ENCODE results near the gene MAP3K9. TPM values are rescaled to one million over a fixed set of nuclear protein-coding genes. Genes with fewer than 3 reads are reported as not detected.

Gene MAP3K9
- total RNA-seq, 1 experiment from 2014 or later: 12.1 TPM

DNA sequence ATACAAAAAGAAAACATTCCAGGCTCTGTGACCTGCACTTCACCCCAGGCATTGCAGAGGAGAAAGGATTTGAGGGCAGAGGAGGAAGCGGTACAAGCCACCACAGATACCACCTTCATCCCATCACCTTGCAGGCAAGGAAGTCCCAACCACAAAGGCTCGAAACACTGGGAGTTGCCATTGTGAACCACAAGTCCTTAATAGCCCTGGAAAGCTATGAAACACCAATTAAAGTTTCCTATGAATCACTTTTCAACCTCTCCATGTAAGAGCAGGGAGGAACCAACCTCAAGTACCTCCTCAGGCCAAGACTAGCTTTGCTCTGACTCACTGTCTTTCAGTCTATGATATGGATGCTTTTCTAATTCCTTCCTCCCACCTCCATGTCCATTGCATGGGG lies 27.0 kb downstream of the MAP3K9 start:
- H3K4me1 ChIP-seq (ENCODE audit: control insufficient read depth, insufficient read depth, low read length): no peaks in the 10 kb centered on the region
- intact Hi-C loops (cut with micrococcal nuclease; ENCODE audit: unreplicated experiment): no loop called here
- H3K36me3 ChIP-seq (ENCODE audit: control insufficient read depth, insufficient read depth, low read length): no peaks in the 10 kb centered on the region
- ATAC-seq (no peak; the same call in 1 of the 2 replicates), DNase-seq (ENCODE audit: low read depth, low spot score) (no peak)
- CTCF ChIA-PET: no interaction called here
- TF ChIP-seq POLR2AphosphoS5 (IDR thresholded peaks at IDR 0.05; ENCODE audit: low read depth, low read length) (no peak), TCF7L2 (IDR thresholded peaks at IDR 0.05; ENCODE audit: low read depth, low read length) (no peak), REST (IDR thresholded peaks at IDR 0.05; ENCODE audit: insufficient read depth in 1 of 2, low read depth in 2 of 2, low read length in 1 of 2) (no peak), CTCF (IDR thresholded peaks at IDR 0.05) (no peak), SIN3A (IDR thresholded peaks at IDR 0.05; ENCODE audit: borderline replicate concordance, insufficient read depth, low read depth, low read length) (no peak)
- no peaks in the 10 kb centered on the region for H3K27me3 ChIP-seq (ENCODE audit: control insufficient read depth, insufficient read depth, low read length)
- no peak overlapping the region for H3K27ac ChIP-seq (ENCODE audit: low read length)
- POLR2A ChIA-PET: no interaction called here
- no peak overlapping the region for H3K4me3 ChIP-seq (ENCODE audit: low read depth in 2 of 2, low read length in 2 of 2)
- no TSS peak for BruUV-seq (replicated peaks)
- in situ Hi-C loops (cut with HindIII; ENCODE audit: low pct_unique_long_range_greater_than_20kb, low sequenced_read_pairs): no loop called here
- H3K9me3 ChIP-seq (ENCODE audit: control insufficient read depth, insufficient read depth, low read depth, low read length): no peaks in the 10 kb centered on the region

DNA sequence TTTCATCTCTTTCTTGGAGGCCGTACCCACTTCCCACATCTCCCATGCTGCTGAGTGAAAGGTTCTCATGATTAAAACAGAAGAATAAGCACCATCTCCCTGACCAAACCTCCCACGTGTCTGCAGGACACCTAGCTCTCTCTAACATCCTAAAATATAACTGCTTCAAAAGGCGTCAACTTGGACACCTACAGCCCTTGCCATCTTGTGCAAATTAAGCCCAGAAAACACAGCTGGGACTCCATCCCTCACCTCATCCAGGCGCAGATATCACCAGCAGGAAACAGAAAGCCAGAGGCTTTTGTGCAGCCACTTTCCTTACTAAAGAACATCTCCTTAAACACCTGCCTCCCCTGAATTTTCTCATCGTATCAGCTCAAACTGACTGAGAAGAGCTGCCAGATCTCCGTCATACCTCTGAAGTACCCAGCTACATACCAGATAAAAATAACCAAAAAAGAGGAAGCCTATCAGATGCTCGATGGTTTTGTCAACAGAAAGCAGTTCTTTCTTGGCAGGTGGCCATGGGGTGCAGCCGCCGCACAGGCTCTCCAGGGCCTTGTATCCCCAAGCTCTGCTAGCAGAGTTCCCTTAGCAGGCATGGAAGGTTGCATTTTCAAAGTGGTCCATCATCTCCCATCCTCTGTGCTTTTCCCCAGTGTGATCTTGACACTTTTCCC lies 28.8 kb downstream of the MAP3K9 start:
- POLR2A ChIA-PET: no interaction called here
- CTCF ChIA-PET: no interaction called here
- no peaks in the 10 kb centered on the region for H3K27me3 ChIP-seq (ENCODE audit: control insufficient read depth, insufficient read depth, low read length)
- intact Hi-C loops (cut with micrococcal nuclease; ENCODE audit: unreplicated experiment): no loop called here
- H3K27ac ChIP-seq (ENCODE audit: low read length): no peak overlapping the region
- ATAC-seq (no peak), DNase-seq (ENCODE audit: low read depth, low spot score) (no peak)
- no peaks in the 10 kb centered on the region for H3K36me3 ChIP-seq (ENCODE audit: control insufficient read depth, insufficient read depth, low read length)
- no peaks in the 10 kb centered on the region for H3K4me1 ChIP-seq (ENCODE audit: control insufficient read depth, insufficient read depth, low read length)
- in situ Hi-C loops (cut with HindIII; ENCODE audit: low pct_unique_long_range_greater_than_20kb, low sequenced_read_pairs): no loop called here
- no peak overlapping the region for H3K4me3 ChIP-seq (ENCODE audit: low read depth in 2 of 2, low read length in 2 of 2)
- H3K9me3 ChIP-seq (ENCODE audit: control insufficient read depth, insufficient read depth, low read depth, low read length): no peaks in the 10 kb centered on the region
- no TSS peak for BruUV-seq (replicated peaks)
- no peak for TF ChIP-seq REST (IDR thresholded peaks at IDR 0.05; ENCODE audit: insufficient read depth in 1 of 2, low read depth in 2 of 2, low read length in 1 of 2)
- no peak for TF ChIP-seq POLR2AphosphoS5 (IDR thresholded peaks at IDR 0.05; ENCODE audit: low read depth, low read length)
- TF ChIP-seq TCF7L2 (IDR thresholded peaks at IDR 0.05; ENCODE audit: low read depth, low read length): no peak
- TF ChIP-seq SIN3A (IDR thresholded peaks at IDR 0.05; ENCODE audit: borderline replicate concordance, insufficient read depth, low read depth, low read length): no peak
- TF ChIP-seq CTCF (IDR thresholded peaks at IDR 0.05): no peak

All from Panc1 (cell line).